IPS DF 6.9 (cell line): Measurements from ENCODE around the gene WWOX.

Experiments
- DNase-seq: peaks from one replicate; pipeline ENCODE4 v3.0.0-alpha.2; 2013; ENCODE audit warnings: low read depth, low spot score
- H3K27ac ChIP-seq: one replicate; pipeline ENCODE4 v1.5.1; 2013; ENCODE audit warnings: low read length, control low read depth
- H3K27me3 ChIP-seq: 2 replicates; pipeline ENCODE4 v1.6.1; 2013; ENCODE audit warnings: mild to moderate bottlenecking, low read length; ENCODE audit not compliant: control insufficient read depth, insufficient read depth
- H3K36me3 ChIP-seq: 2 replicates; pipeline ENCODE4 v1.6.1; 2013; ENCODE audit warnings: low read length; ENCODE audit not compliant: control insufficient read depth, insufficient read depth
- H3K4me1 ChIP-seq: 2 replicates; pipeline ENCODE4 v1.6.1; 2013; ENCODE audit warnings: low read length; ENCODE audit not compliant: control insufficient read depth, insufficient read depth
- H3K4me3 ChIP-seq: 2 replicates; pipeline ENCODE4 v1.5.1; 2013; ENCODE audit warnings: mild to moderate bottlenecking, low read length
- H3K9me3 ChIP-seq: 2 replicates; pipeline ENCODE4 v1.6.1; 2013; ENCODE audit warnings: low read length, inconsistent platforms; ENCODE audit not compliant: control insufficient read depth, insufficient read depth
- WGBS: extraction: QIAGEN DNeasy Blood & Tissue Kit; methylation state at CpG from one replicate; pipeline ENCODE4 v1.1.7; 2013; ENCODE audit warnings: mixed read lengths, missing lambda C conversion rate; ENCODE audit not compliant: insufficient read length, insufficient coverage; 5-methylcytosine and 5-hydroxymethylcytosine counted together

The WWOX gene

GRCh38 chr16:78829280-78829679 is 729.8 kb downstream of the WWOX start:
- Histone ChIP-seq H3K27me3 (no peaks in the 10 kb centered on the region), H3K36me3 (no peaks in the 10 kb centered on the region), H3K4me3 (no peak overlapping the region), H3K4me1 (no peaks in the 10 kb centered on the region), H3K27ac (no peak overlapping the region), H3K9me3 (no peaks in the 10 kb centered on the region)
- DNase-seq = no peak
- WGBS = no CpG with 5 or more reads among the region's 1 CpG

- Histone ChIP-seq H3K27me3 (no peaks in the 10 kb centered on the region), H3K4me3 (no peak overlapping the region), H3K4me1 (no peaks in the 10 kb centered on the region), H3K36me3 (no peaks in the 10 kb centered on the region), H3K27ac (no peak overlapping the region), H3K9me3 (no peaks in the 10 kb centered on the region)
- no CpG with 5 or more reads among the region's 9 CpGs for WGBS
- no peak for DNase-seq
Observed at GRCh38 chr16:78830599-78830998, 731.1 kb downstream of the WWOX start.

GRCh38 chr16:78832100-78832499 is 732.6 kb downstream of the WWOX start:
- no peak overlapping the region for H3K4me3 ChIP-seq
- H3K9me3 ChIP-seq = no peaks in the 10 kb centered on the region
- H3K36me3 ChIP-seq = no peaks in the 10 kb centered on the region
- WGBS = no CpG with 5 or more reads among the region's 2 CpGs
- H3K27ac ChIP-seq = no peak overlapping the region
- DNase-seq = no peak
- no peaks in the 10 kb centered on the region for H3K4me1 ChIP-seq
- H3K27me3 ChIP-seq = no peaks in the 10 kb centered on the region

GRCh38 chr16:78836802-78837491 is 737.5 kb downstream of the WWOX start:
- Histone ChIP-seq H3K36me3 (no peaks in the 10 kb centered on the region), H3K9me3 (no peaks in the 10 kb centered on the region), H3K4me1 (no peaks in the 10 kb centered on the region), H3K27ac (no peak overlapping the region), H3K4me3 (no peak overlapping the region), H3K27me3 (no peaks in the 10 kb centered on the region)
- WGBS = no CpG with 5 or more reads among the region's 8 CpGs
- DNase-seq = no peak

GRCh38 chr16:78837706-78838105 is 738.3 kb downstream of the WWOX start:
- H3K36me3 ChIP-seq = no peaks in the 10 kb centered on the region
- H3K27me3 ChIP-seq = no peaks in the 10 kb centered on the region
- H3K4me1 ChIP-seq = no peaks in the 10 kb centered on the region
- DNase-seq = no peak
- no peaks in the 10 kb centered on the region for H3K9me3 ChIP-seq
- no peak overlapping the region for H3K27ac ChIP-seq
- H3K4me3 ChIP-seq = no peak overlapping the region

GRCh38 chr16:78838276-78838675 is 738.8 kb downstream of the WWOX start:
- no peak for DNase-seq
- Histone ChIP-seq H3K27me3 (no peaks in the 10 kb centered on the region), H3K4me1 (no peaks in the 10 kb centered on the region), H3K27ac (no peak overlapping the region), H3K9me3 (no peaks in the 10 kb centered on the region), H3K4me3 (no peak overlapping the region), H3K36me3 (no peaks in the 10 kb centered on the region)
- WGBS = no CpG with 5 or more reads among the region's 5 CpGs

GRCh38 chr16:78842950-78843349 is 743.5 kb downstream of the WWOX start:
- Histone ChIP-seq H3K4me3 (no peak overlapping the region), H3K4me1 (no peaks in the 10 kb centered on the region), H3K36me3 (no peaks in the 10 kb centered on the region), H3K27ac (no peak overlapping the region), H3K27me3 (no peaks in the 10 kb centered on the region), H3K9me3 (no peaks in the 10 kb centered on the region)
- no peak for DNase-seq
- WGBS = no CpG with 5 or more reads among the region's 4 CpGs

- DNase-seq = no peak
- H3K4me1 ChIP-seq = no peaks in the 10 kb centered on the region
- no peaks in the 10 kb centered on the region for H3K36me3 ChIP-seq
- no peaks in the 10 kb centered on the region for H3K27me3 ChIP-seq
- H3K4me3 ChIP-seq = no peak overlapping the region
- no peak overlapping the region for H3K27ac ChIP-seq
- no CpG with 5 or more reads among the region's 5 CpGs for WGBS
- H3K9me3 ChIP-seq = no peaks in the 10 kb centered on the region
Observed at GRCh38 chr16:78843978-78844377, 744.5 kb downstream of the WWOX start.

- Histone ChIP-seq H3K9me3 (no peaks in the 10 kb centered on the region), H3K27ac (no peak overlapping the region), H3K4me3 (no peak overlapping the region), H3K27me3 (no peaks in the 10 kb centered on the region), H3K36me3 (no peaks in the 10 kb centered on the region), H3K4me1 (no peaks in the 10 kb centered on the region)
- WGBS = no CpG with 5 or more reads among the region's 7 CpGs
- no peak for DNase-seq
Observed at GRCh38 chr16:78844682-78845081, 745.2 kb downstream of the WWOX start.

GRCh38 chr16:78851266-78851665 is 751.8 kb downstream of the WWOX start:
- no peaks in the 10 kb centered on the region for H3K9me3 ChIP-seq
- no peak for DNase-seq
- no peaks in the 10 kb centered on the region for H3K27me3 ChIP-seq
- H3K4me1 ChIP-seq = no peaks in the 10 kb centered on the region; the same call in 1 of the 2 replicates
- no peak overlapping the region for H3K27ac ChIP-seq
- no CpG with 5 or more reads among the region's 3 CpGs for WGBS
- no peaks in the 10 kb centered on the region for H3K36me3 ChIP-seq
- H3K4me3 ChIP-seq = no peak overlapping the region

GRCh38 chr16:78852081-78852635 is 752.7 kb downstream of the WWOX start:
- DNase-seq = no peak
- Histone ChIP-seq H3K27ac (no peak overlapping the region), H3K9me3 (no peaks in the 10 kb centered on the region), H3K27me3 (no peaks in the 10 kb centered on the region), H3K4me3 (no peak overlapping the region), H3K36me3 (no peaks in the 10 kb centered on the region), H3K4me1 (no peaks in the 10 kb centered on the region; the same call in 1 of the 2 replicates)
- WGBS = no CpG with 5 or more reads among the region's 4 CpGs
